SK-MEL-5 (cell line): ENCODE results near the gene GPR141. TPM values are rescaled to one million over a fixed set of nuclear protein-coding genes. Genes with fewer than 3 reads are reported as not detected.
A peak's percentile ranks its signal among the peaks of the same experiment; 100 is the strongest.

ENCODE experiments used
- DNase-seq: peaks from one replicate; pipeline ENCODE4 v3.0.0-alpha.2; 2016; ENCODE audit warnings: low read depth, low spot score
- in situ Hi-C: cut with HindIII; loops from 2 replicates; pipeline ENCODE4 v1.10.0; 2016; ENCODE audit warnings: low sequenced_read_pairs, high pct_unique_total_duplicates, low pct_unique_long_range_greater_than_20kb
- total RNA-seq: library from RNA; depleted of rRNA; stranded (reverse); fragments of >200 nt; shearing (Covaris generic); gene quantifications from 2 replicates; pipeline ENCODE4 v1.2.3, GENCODE V29; 2014; rRNA removed

GPR141 gene
- total RNA-seq, 1 experiment from 2014 or later, result not detected

DNA sequence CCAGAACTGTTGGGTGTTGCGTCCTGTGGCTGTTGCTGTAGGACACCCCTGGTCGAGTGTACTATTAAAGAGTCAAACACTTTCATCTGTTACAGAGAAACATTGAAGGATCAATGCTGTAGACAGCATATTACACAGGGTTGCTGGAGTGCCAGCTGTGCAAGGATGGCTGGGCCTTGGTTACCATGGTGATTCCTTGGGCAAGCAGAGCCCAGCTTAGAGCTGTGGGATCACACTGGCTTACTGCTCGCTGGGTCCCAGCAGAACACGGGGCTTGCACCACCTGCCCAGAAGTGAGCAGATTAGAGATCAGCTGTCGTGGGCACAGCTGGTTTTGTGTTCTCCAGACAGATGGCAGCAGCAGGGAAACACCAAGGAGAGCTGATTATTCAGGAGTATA is 76.0 kb downstream of the GPR141 start:
- in situ Hi-C loops, result no loop called here
- DNase-seq, result no peak

DNA sequence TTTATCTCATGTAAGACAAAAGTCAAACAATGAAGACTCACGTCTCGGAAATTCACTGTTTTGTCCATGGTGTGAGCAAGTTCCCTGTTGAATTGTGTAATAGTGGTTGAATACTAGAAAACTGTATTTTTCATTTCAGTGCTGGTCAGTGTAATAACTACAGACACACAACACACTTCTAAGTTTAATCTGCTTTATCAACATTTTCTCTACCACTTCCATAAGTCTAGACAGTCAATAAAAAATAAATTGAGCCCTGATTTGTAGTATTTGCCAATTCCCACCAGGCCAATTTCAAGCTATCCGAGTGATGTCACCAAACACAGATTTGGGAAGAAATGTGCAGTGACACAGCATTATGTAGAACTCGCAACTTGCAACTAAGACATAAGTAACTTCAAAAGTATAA is 81.9 kb downstream of the GPR141 start:
- in situ Hi-C loops, result no loop called here
- DNase-seq, result no peak

DNA sequence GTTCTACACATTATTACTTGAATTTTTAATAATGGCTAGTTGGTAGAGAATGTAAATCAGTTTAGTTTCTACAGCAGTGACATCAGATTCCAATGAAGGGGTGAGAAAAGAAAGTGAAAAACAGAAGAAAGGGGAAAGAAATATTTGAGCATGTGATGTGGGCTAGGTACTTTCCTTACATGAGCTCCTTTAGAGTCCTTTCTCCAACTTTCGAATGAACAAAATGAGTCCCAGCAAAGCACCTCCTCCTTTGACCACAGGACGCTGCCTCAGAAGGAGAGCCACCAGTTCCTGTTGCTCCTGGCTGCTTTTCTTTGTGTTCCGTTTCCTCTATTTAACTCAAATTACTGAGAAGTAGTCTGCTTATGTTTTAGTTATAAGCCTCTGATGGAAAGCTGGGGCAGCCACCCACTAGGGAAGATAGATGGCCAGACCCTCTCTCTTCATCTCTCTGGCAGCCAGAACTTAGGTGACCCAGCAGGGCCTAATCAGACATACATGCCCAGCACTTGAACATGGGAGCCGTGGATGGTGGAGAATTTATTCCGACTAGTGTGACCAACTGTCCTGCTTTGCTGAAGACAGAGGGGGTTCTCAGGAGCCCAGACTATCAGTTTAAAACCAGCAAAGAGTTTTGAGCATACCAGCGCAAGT is 82.4 kb downstream of the GPR141 start:
- DNase-seq, result no peak
- in situ Hi-C loops, result no loop called here

DNA sequence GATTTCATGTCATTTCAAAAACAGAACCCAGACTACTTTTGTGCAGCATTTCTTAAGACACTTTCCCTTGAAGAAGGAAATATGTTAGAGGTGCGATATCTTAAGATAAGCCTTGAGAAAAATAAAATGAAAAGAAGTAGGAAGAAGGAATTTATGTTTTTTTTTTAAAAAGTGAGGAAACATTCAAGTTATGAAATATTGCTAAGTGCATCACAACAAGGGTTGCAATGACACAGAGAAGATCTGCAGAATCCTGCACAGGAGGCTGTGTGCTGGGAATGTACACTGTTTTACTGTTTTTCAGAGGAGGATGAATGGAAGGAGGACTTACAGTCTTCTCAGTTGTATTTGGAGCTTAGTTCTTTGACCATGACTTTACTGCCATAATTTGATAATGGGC is 85.0 kb downstream of the GPR141 start:
- in situ Hi-C loops, result no loop called here
- no peak for DNase-seq

DNA sequence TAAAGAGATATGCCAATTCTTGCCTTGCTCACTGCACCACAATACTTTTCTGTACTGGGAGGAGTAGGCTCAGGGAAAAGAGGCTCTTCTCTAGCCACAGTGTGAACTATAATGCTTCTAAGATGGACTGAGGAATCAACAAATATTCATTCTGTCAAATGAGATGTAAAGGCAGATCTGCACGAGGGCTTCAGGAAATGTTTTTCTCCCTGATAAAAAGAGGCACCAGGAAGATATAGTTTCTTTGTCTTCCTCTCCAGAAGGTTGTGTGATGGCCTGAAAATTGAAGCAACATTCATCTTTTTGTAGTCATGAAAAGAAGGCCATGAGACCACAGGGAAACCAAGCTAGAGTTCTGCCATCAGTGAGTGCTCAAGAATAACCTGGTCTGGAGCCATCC is 85.7 kb downstream of the GPR141 start:
- DNase-seq, result no peak
- in situ Hi-C loops, result no loop called here

DNA sequence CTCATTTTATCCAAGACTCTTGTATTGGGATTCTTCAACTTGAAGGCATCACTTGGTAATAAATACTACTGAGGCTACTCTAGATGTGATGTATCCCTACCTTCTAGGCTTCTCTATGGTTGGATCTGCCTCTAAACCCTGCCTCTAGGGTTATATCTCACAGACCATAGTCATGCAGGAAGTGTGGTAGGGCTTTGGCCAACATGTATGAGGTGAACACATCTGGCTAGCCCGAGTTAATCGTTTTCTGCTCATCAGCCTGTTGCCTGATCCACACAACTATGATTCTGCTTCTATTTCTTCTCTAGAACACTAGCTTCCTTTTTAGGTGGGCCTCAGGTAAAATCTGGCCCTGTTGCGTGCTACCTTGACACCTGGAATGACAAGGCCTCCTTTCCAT is 86.2 kb downstream of the GPR141 start:
- DNase-seq, result no peak
- in situ Hi-C loops, result no loop called here

GRCh38 chr7:37770838-37771237 is 87.3 kb downstream of the GPR141 start:
- peak; percentile 17 for DNase-seq
- in situ Hi-C loops, result no loop called here

DNA sequence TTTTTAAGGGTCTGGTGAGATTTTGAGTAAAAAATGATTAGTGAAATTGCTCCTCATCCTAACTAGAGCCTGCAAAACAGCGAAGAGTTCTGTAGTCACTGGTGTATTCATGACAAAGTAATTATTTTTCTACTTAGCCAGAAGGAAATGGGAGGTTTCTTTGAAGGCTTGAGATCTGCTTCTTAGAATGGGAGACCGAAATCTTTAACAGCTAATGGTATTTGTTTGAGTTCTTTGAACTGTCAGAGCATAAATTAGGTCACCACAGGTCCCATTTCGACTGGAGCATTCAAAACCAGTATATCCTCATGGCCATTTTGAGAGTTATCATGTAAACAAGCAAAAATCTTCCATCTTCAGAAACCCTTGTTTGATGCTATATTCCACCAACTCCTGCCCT is 87.8 kb downstream of the GPR141 start:
- no peak for DNase-seq
- in situ Hi-C loops, result no loop called here

DNA sequence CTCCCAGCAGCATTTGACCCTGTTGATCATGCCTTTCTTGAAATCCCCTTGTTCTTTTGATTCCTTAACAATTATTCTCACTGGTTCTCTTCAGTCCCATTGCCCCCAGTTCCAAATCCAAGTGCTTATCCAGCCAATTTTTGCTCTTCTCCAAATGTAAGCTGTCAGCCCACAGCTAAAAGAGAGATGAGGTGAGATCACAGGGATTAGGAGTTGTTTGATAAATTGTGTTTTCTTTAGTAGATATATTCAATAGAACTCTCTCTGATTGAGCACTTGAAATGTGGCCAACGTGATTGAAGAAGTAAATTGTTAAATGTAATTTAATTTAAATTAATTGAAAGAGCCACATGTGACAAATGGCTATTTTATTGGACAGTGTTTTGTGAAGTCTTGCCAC is 88.2 kb downstream of the GPR141 start:
- no peak for DNase-seq
- in situ Hi-C loops, result no loop called here

DNA sequence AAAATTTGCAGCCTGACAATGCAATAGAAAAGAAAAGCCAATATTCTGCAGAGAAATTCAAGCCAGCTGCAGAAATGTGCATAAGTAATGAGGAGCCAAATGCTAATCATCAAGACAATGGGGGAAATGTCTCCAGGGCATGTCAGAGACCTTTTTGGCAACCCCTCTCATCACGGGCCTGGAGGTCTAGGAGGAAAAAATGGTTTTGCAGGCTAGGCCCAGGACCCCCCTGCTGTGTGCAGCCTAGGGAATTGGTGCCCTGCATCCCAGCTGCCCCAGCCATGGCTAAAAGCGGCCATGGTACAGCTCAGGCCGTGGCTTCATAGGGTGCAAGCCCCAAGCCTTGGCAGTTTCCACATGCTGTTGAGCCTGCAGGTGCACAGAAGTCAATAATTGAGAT is 92.4 kb downstream of the GPR141 start:
- in situ Hi-C loops, result no loop called here
- DNase-seq, result no peak

GRCh38 chr7:37781156-37781555 is 97.6 kb downstream of the GPR141 start:
- in situ Hi-C loops, result no loop called here
- no peak for DNase-seq

- peak; percentile 72 for DNase-seq
- in situ Hi-C loops, result no loop called here
Measured at GRCh38 chr7:37782166-37782565, 98.6 kb downstream of the GPR141 start.

DNA sequence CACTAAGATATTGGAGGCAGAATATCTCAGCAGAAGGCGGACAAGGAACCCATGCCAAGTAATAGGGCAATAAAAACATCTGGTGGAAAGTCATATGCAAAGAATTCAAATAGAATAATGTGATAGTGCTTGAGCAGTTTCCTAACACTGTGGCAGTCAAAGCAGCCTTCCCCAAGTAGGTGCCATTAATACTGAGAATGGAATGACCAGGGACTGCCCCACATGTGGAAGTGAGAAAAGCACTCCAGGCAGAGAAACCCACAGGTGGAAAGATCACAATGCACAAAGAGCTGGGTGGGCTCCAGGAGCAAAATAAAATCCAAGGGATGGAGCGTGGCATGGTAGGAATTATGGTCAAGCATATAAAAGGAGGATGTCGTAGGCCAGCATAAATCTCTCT is 100.4 kb downstream of the GPR141 start:
- DNase-seq, result no peak
- in situ Hi-C loops, result no loop called here

- no peak for DNase-seq
- in situ Hi-C loops, result no loop called here
Measured at GRCh38 chr7:37786741-37787569, 103.4 kb downstream of the GPR141 start.

Other genes starting within 250 kb of the GPR141 start
- 0.45 and 1.4 TPM in 2 replicates for gene ELMO1, start 234.9 kb upstream of the GPR141 start, total RNA-seq
- gene NME8, start 164.8 kb downstream of the GPR141 start, total RNA-seq, result 0.05 TPM in 1 of 2 replicates, not detected in the other
- gene SFRP4, start 233.1 kb downstream of the GPR141 start, total RNA-seq, result not detected in 2 replicates
- 38.7 and 42.3 TPM in 2 replicates for gene EPDR1, start 236.9 kb downstream of the GPR141 start, total RNA-seq